NT2/D1 (cell line): ENCODE data around the gene ASPG.

Source experiments
- DNase-seq: peaks from one replicate; pipeline ENCODE4 v3.0.0-alpha.2; 2011; ENCODE audit warnings: low read depth, low spot score
- H3K27me3 ChIP-seq: 2 replicates; pipeline ENCODE4 v1.6.0; 2011; ENCODE audit warnings: mild to moderate bottlenecking; ENCODE audit not compliant: insufficient read length, insufficient read depth
- H3K36me3 ChIP-seq: 2 replicates; pipeline ENCODE4 v1.6.1; 2011; ENCODE audit warnings: mild to moderate bottlenecking, low read length, mixed read lengths; ENCODE audit not compliant: insufficient read depth, insufficient read length
- H3K4me1 ChIP-seq: 2 replicates; pipeline ENCODE4 v1.5.1; 2011; ENCODE audit not compliant: insufficient read depth, insufficient read length
- H3K4me3 ChIP-seq: 2 replicates; pipeline ENCODE4 v1.5.1; 2011; ENCODE audit warnings: low read depth; ENCODE audit not compliant: insufficient read length
- H3K9ac ChIP-seq: 2 replicates; pipeline ENCODE4 v1.6.0; 2011; ENCODE audit warnings: low read depth; ENCODE audit not compliant: insufficient read length
- H3K9me3 ChIP-seq: 2 replicates; pipeline ENCODE4 v1.5.1; 2011; ENCODE audit warnings: mild to moderate bottlenecking, low read length; ENCODE audit not compliant: insufficient read depth
- SUZ12 ChIP-seq: IDR thresholded peaks from 2 replicates; pipeline ENCODE4 v1.6.1; 2011; ENCODE audit not compliant: insufficient read length, insufficient read depth; ENCODE audit errors: extremely low read depth
- YY1 ChIP-seq: IDR thresholded peaks from 2 replicates; pipeline ENCODE4 v1.6.1; 2011; ENCODE audit not compliant: insufficient read length, insufficient read depth
- ZNF274 ChIP-seq: IDR thresholded peaks from 2 replicates; pipeline ENCODE4 v1.6.1; 2011; ENCODE audit warnings: mild to moderate bottlenecking, low read depth, low read length

Gene ASPG

DNA sequence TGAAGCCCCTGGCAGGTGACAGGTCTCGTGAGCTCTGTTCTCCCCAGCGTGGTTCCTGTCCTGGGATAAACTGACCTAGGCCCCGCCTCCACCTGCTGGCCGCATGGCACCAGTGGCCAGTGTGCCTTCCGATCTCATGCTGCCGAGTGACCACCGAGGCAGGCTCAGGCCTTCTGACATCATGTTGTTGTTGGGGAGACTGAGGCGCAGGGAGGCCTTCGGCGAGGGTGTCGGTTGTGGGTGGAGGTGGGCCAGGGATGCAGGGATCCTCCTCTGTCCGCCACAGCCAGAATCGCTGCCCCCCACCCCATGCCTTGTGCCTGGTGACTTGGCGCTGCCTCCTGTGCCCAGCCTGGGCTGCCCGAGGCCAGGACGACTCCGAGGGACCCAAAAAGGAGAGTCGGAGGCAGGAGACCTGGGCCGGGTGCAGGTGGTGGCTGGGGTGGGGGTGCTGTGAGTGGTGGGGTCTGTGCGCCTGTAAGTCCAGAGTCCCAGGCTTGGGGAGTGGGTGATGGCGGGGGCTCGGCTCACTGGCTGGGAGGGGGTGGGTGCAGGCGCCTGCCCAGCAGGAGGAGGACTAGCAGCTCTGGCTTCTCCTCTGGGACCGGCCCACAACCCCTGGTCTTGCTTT is 24.3 kb downstream of the ASPG start:
- no peak for DNase-seq
- H3K36me3 ChIP-seq = no peaks in the 10 kb centered on the region
- H3K4me3 ChIP-seq = no peak overlapping the region
- H3K9ac ChIP-seq = no peak overlapping the region
- peaks cover 27% of the 10 kb centered on the region for H3K4me1 ChIP-seq
- H3K9me3 ChIP-seq = no peaks in the 10 kb centered on the region
- H3K27me3 ChIP-seq = peaks cover 2% of the 10 kb centered on the region
- TF ChIP-seq YY1 = no peak
- no peak for TF ChIP-seq ZNF274
- no peak for TF ChIP-seq SUZ12

- Histone ChIP-seq H3K9ac (no peak overlapping the region), H3K4me1 (peaks cover 24% of the 10 kb centered on the region), H3K9me3 (no peaks in the 10 kb centered on the region), H3K36me3 (no peaks in the 10 kb centered on the region), H3K27me3 (peaks cover 10% of the 10 kb centered on the region), H3K4me3 (no peak overlapping the region)
- no peak for DNase-seq
- no peak for TF ChIP-seq ZNF274
- no peak for TF ChIP-seq YY1
- TF ChIP-seq SUZ12 = no peak
These were observed 25.1 kb downstream of the ASPG start for GRCh38 chr14:104110491-104111209.

DNA sequence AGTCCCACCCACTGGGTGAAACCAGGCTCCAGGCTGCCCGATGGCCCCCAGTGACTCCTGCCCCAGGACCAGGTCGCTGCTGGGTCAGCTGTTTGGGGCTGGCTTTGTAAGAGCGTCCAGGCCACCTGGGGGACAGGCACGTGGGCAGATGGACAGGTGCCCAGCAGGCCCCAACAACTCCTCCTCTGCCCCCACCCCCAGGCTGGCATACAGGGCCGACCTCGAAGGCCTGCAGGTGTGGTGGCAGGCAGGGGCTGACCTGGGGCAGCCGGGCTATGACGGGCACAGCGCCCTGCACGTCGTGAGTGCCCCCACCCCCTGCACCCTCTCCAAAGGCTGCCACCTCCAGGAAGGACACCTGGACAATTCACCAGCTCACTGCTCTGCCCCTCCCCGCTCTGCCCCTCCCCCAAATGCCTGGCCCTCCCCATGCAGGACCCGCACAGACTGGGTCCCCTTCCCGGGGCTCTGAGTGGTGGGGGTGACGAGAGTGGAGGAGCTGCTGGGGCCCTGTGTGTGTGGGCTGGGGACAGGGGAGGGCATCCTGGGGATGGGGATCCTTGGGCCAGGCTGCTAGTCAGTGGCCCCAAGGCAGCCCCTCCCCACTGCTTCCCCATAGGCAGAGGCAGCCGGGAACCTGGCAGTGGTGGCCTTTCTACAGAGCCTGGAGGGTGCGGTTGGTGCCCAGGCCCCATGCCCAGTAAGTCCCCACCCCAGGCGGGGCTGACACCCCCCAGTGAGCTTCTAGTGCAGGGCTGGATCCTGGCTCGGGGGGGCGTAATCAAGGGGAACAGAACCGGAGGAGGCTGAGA is 26.0 kb downstream of the ASPG start:
- DNase-seq = no peak
- Histone ChIP-seq H3K4me1 (peaks cover 25% of the 10 kb centered on the region), H3K9ac (no peak overlapping the region), H3K27me3 (peaks cover 19% of the 10 kb centered on the region), H3K36me3 (no peaks in the 10 kb centered on the region), H3K9me3 (no peaks in the 10 kb centered on the region), H3K4me3 (no peak overlapping the region)
- TF ChIP-seq ZNF274 (no peak), YY1 (no peak), SUZ12 (no peak)

DNA sequence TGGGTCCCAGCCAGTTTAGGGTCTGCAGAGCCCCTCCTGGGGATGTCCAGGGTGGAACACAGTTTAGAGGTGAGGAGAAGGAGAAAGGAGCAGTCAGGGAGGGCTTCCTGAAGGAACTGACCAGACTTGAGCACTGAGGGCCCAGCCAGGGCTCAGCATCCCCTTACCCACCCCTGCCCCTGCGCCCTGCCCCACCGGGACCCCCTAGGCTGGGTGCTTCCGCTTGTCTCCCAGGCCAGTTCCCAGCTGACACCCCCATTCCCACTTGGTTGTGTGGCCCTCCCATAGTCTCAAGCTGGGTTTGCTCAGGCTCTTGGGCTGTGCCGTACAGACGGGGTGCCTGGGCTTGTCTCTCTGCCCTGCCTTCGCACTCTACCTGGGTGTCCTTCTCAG is 26.6 kb downstream of the ASPG start:
- H3K27me3 ChIP-seq = peaks cover 24% of the 10 kb centered on the region
- TF ChIP-seq YY1 (no peak), ZNF274 (no peak), SUZ12 (no peak)
- DNase-seq = no peak
- no peaks in the 10 kb centered on the region for H3K36me3 ChIP-seq
- H3K4me3 ChIP-seq = no peak overlapping the region
- H3K9me3 ChIP-seq = no peaks in the 10 kb centered on the region
- peaks cover 24% of the 10 kb centered on the region for H3K4me1 ChIP-seq
- H3K9ac ChIP-seq = no peak overlapping the region

GRCh38 chr14:104112609-104113571 is 27.4 kb downstream of the ASPG start:
- Histone ChIP-seq H3K4me1 (peaks cover 21% of the 10 kb centered on the region), H3K9me3 (no peaks in the 10 kb centered on the region), H3K36me3 (no peaks in the 10 kb centered on the region), H3K9ac (no peak overlapping the region), H3K27me3 (peaks cover 32% of the 10 kb centered on the region), H3K4me3 (no peak overlapping the region)
- DNase-seq = no peak
- TF ChIP-seq SUZ12 (no peak), ZNF274 (no peak), YY1 (no peak)

DNA sequence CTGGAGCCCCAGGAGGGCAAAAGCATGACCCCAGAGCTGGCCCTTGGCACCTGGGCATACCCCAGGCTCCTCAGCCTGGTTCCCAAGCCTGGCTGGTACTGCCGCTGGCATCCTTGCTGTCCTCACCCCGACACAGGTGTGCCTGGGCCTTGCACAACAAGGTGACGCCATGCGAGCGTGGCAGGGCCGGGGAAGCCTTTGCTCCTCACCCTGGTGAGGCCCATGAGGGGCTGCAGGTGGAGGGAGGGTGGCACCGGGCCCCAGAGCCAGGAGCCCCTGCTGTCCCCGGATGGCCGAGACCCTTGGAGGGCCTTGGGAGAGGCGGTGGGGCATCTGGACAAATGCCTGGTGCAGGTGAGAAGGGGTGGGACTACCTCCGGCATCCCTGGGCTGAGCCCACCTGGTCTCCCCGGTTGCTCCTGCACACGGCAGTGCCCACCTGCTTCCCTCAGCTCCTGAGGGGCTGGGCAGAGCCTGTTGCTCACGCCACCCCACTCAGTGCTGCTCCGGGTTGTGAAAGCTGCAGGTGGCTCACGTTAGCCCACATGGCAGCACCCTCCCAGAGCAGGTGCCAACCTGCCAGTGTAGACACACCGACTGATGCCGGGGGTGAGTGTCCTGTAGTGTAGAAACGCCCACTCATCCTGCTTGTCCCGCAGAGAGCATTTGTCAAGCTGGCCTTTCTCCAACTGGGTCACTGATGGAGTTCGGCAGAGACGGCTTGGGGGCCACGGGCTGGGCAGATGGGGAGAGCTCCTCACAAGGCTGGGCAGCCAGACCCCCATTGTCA is 28.3 kb downstream of the ASPG start:
- peaks cover 41% of the 10 kb centered on the region for H3K27me3 ChIP-seq
- no peak overlapping the region for H3K4me3 ChIP-seq
- no peak overlapping the region for H3K9ac ChIP-seq
- H3K4me1 ChIP-seq = peaks cover 15% of the 10 kb centered on the region
- TF ChIP-seq ZNF274 (no peak), YY1 (no peak), SUZ12 (no peak)
- no peaks in the 10 kb centered on the region for H3K9me3 ChIP-seq
- H3K36me3 ChIP-seq = no peaks in the 10 kb centered on the region
- DNase-seq = no peak
